WI38 (cell line): ENCODE measurements around the gene WDR20.

Experiments used
- H3K4me3 ChIP-seq: 2 replicates; pipeline ENCODE4 v1.5.1; 2011; ENCODE audit warnings: low read depth, mild to moderate bottlenecking, control low read depth, low read length
- TF ChIP-seq, protein P1 (sequence below): IDR thresholded peaks from 2 replicates; pipeline ENCODE4 v1.5.1; 2012; ENCODE audit warnings: low read depth, mild to moderate bottlenecking, control low read depth, low read length

The WDR20 gene

DNA sequence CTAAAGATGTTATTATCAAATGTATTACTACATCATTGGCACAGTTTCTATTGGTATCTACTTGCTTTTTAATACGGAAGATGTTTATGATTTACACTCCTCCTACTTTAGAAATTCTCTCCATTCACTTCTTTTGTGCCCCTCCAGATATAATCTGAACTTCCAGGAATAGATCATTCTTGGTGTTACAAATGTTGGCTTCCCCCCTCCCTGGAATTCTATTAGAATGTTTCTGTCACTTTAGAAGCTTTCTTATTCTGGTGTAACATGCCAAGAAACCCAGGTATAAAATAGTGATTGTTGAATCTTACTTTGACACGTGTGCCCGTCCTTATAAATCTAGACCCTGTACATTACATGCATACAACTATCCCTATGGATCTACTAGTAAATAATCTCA lies 1.2 kb upstream of the WDR20 start:
- TF ChIP-seq, protein P1, sequence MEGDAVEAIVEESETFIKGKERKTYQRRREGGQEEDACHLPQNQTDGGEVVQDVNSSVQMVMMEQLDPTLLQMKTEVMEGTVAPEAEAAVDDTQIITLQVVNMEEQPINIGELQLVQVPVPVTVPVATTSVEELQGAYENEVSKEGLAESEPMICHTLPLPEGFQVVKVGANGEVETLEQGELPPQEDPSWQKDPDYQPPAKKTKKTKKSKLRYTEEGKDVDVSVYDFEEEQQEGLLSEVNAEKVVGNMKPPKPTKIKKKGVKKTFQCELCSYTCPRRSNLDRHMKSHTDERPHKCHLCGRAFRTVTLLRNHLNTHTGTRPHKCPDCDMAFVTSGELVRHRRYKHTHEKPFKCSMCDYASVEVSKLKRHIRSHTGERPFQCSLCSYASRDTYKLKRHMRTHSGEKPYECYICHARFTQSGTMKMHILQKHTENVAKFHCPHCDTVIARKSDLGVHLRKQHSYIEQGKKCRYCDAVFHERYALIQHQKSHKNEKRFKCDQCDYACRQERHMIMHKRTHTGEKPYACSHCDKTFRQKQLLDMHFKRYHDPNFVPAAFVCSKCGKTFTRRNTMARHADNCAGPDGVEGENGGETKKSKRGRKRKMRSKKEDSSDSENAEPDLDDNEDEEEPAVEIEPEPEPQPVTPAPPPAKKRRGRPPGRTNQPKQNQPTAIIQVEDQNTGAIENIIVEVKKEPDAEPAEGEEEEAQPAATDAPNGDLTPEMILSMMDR, result no peak
- peak overlapping the region; percentile 78 for H3K4me3 ChIP-seq

DNA sequence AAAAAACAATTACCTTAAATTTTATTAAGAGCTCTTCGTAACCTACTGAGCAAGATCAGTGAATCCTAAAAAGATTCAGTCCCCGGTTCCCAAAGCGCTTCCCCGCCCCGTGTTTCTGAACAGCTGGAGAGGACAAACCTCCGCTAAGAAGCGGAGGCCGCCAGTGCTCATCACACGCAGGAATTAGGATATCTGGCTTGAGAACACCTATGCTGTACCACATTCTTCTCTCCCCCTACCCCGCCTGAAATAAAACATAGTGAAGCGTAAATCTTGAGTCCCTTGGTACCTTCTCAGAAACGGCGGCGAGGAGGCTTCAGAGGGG lies 774 bp upstream of the WDR20 start:
- TF ChIP-seq, protein P1, result no peak

DNA sequence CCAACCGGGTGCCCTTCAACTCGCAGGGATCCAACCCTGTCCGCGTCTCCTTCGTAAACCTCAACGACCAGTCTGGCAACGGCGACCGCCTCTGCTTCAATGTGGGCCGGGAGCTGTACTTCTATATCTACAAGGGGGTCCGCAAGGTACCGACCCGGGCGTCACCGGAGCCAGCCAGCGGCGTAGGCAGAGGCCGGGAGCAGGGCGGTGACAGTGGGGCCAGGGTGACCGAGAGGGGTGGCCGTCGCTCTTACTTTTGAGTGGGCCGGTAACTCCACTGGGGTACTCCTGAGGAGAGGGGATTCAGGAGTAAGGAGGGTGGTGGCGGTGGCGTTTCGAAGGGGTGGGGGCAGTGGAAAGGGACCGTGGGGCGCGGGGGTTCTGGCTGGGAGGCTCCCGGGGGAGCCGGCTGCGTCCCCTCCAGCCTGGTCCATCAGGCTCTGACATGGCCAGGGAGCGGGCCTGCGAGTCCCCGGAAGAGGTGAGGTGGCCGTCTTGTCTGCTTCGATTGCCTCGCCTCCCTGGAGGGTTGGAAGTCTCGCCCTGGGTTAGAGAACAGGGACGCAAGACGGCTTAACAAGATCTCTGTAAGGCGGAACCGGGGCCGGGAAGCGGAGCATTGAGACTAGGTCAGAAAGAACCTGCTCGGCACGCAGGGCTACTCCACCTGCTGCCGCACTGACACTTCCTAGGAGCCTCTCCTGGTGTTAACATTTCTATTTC lies 491 bp downstream of the WDR20 start:
- peak overlapping the region; percentile 78 for H3K4me3 ChIP-seq
- TF ChIP-seq, protein P1, result no peak

More for the DNA sequence above, 774 bp upstream of the WDR20 start:
- peak overlapping the region; percentile 78 for H3K4me3 ChIP-seq

DNA sequence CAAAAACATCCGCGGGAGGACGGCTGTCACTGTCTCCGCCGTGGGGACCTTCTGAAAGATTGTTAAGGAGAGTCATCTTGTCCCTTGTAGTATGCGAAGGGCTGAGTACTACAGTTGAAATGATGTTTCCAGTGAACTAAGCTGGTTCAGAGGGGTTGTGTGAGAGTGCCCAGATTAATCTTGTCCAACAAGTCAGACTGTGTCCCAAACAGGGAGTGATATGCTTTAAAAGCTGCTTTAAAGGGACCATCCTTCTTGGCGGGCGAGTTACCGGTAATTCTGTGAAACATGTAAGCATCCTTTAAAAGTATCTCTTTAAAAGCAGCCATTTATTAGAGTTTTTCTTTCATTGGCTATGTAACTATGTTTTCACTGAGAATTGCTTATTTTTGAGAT lies 1.1 kb downstream of the WDR20 start:
- TF ChIP-seq, protein P1, result no peak

DNA sequence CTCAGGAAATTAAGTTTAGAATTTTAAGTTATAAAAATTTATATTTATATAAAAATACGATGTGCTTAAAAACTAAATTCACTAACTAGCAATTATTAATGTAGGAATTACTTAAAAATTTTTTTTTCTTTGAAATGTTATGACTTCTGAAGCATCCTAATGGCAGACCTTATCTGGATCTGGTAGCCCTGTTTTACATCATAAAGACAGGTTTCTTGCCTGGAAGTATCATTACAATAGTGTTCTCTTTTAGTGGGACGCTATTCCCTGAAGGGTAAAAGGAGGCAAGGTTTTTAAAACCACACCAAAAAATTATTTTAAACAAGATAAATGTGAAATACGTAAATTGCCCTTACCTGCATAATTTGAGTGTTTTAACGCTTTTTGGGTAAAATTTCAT lies 2.1 kb downstream of the WDR20 start:
- TF ChIP-seq, protein P1, result no peak
- peak overlapping the region; percentile 78; the same call in 1 of the 2 replicates for H3K4me3 ChIP-seq

More for the DNA sequence above, 1.1 kb downstream of the WDR20 start:
- peak overlapping the region; percentile 78 for H3K4me3 ChIP-seq

DNA sequence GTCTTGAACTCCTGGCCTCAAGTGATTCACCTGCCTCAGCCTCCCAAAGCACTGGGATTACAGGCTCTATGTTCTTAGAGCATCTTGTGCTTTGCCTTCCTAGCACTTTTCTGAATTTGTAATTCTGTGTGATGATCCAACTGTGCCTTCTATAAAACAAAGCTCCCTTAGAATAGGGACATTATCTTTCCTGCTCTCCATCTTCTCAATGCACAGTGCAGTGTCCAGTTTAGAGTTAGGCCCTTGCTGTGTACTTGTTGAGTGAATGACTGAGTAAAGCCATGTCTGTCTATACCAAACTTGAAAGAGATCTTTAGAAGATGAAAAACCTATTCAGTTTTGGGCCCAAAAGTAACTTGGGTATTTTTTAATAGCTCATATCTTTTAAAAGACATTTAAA lies 5.2 kb downstream of the WDR20 start:
- H3K4me3 ChIP-seq, result no peak overlapping the region
- TF ChIP-seq, protein P1, result no peak

DNA sequence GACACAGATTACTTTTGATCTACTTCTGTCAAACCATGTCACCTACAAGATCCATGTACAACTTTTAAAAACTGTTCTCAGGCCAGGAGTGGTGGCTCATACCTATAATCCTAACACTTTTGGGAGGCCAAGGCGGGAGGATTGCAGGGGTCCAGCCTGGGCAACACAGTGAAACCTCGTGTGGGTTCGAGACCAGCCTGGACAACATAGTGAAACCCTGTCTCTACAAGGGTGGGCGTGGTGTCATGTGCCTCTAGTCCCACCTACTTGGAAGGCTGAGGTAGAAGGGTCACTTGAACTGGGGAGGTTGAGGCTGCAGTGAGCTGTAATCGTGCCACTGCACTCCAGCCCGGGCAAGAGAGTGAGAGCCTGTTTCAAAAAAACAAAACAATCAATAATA lies 5.7 kb downstream of the WDR20 start:
- H3K4me3 ChIP-seq, result no peak overlapping the region
- TF ChIP-seq, protein P1, result no peak
